ENCODE data around the gene VDR.

- TF ChIP-seq CTCF (IDR thresholded peaks at IDR 0.05; ENCODE audit: poor library complexity, severe bottlenecking) (no peak), MXI1 (conservative IDR thresholded peaks at IDR 0.05; ENCODE audit: poor library complexity, severe bottlenecking) (no peak), POLR2AphosphoS5 (IDR thresholded peaks at IDR 0.05) (no peak), REST (IDR thresholded peaks at IDR 0.05; ENCODE audit: borderline replicate concordance) (no peak), EZH2 (IDR thresholded peaks at IDR 0.05; ENCODE audit: borderline replicate concordance, insufficient read depth, low read length, poor library complexity, severe bottlenecking) (no peak), RAD21 (conservative IDR thresholded peaks at IDR 0.05) (no peak), EP300 (conservative IDR thresholded peaks at IDR 0.05; ENCODE audit: poor library complexity, severe bottlenecking) (no peak), TAF1 (IDR thresholded peaks at IDR 0.05; ENCODE audit: low read depth) (no peak), SMC3 (conservative IDR thresholded peaks at IDR 0.05; ENCODE audit: poor library complexity) (no peak)
Observed at GRCh38 chr12:47894068-47894467, 10.7 kb downstream of the VDR start.
